HUDEP-2 (cell line): ENCODE results near the gene DES.

Experiments
- DNase-seq, 76 experiments: peaks; one replicate each; lab custom pipeline; 2025; ENCODE audit not compliant: unreplicated experiment in 76 of 76; lab: John Stamatoyannopoulos, UW

The DES gene

DNA sequence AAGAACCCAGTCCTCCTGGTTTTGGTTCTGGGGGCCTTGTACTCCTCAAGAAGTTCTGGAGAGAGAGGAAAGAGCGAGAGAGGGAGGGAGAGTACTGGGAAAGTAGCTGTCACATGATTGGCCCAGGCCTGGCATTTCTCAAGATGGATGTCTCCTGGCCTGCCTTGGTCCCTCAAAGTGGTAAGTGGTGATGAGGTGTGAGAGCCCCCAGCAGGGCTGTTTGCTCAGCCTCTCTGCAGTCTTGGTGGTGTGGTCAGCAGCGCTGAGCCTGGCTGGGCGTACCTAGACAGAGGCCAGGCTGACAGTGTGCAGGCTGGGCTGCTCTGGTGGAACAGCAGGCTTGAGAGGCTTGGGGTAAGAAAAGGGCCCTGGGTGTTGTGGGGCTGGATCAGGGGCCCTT lies 19.0 kb downstream of the DES start:
- DNase-seq, result no peak

- no peak for DNase-seq
Observed at GRCh38 chr2:219437690-219438206, 19.6 kb downstream of the DES start.

- DNase-seq, result no peak
Observed at GRCh38 chr2:219438453-219438852, 20.3 kb downstream of the DES start.

DNA sequence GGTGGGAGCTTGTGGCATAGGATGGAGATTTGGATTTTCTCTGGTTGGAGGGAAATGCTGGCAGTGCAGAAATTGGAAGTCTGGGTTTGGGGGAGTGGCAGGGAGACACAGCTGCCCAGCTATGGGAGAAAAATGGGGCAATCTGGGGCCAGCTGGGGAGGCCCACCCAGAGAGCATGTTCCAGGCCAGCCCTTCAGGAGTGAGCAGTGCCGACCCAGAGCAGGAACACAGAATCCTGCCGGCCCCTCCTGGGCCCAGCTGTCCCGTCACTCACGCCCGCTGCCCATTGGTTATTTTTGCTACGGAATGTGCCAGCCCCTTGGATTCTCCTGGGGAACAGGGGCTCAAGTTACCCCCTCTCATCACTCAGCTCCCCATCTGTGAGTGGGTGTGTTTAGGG lies 21.3 kb downstream of the DES start:
- DNase-seq, result no peak

DNA sequence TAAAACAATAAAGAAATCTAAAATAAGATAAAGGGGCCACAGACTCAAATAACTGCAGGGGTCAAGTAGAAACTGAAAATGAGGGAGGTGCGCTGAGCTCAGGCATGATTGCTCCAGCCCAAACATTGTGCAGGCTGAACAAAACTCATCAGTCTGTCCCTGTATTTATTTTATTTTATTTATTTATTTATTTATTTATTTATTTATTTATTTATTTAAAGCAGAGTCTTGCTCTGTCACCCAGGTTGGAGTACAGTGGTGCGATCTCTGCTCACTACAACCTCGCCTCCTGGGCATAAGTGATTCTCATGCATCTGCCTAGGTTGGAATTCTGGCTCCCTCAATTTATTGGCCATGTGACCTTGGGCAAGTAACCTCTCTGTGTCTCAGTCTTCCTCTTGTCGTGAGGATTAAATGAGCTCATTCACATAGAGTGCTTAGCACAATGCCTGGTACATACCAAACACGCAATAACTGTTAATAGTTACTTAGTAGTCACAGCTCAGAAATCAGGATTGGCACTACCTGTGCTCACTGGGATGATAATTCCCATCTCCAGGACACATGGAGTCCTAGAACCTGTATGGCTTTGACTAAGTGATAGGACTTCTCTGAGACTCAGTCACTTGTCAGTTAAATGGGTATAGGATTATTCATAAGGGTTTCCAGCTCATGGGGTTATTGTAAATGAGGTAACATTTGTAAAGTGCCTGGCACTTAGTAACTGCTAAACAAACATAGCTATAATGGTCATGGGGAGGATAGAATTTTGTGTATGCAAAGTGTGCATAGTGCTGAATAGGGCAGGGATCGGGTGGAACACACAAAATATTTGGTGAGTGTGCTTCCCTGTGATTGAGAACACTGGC lies 22.4 kb downstream of the DES start:
- DNase-seq, result no peak

- DNase-seq, result no peak
Observed at GRCh38 chr2:219441451-219442255, 23.5 kb downstream of the DES start.

- DNase-seq, result no peak
Observed at GRCh38 chr2:219442256-219443015, 24.3 kb downstream of the DES start.

- no peak for DNase-seq
Observed at GRCh38 chr2:219443016-219443696, 25.0 kb downstream of the DES start.

- no peak for DNase-seq
Observed at GRCh38 chr2:219443697-219444023, 25.5 kb downstream of the DES start.

DNA sequence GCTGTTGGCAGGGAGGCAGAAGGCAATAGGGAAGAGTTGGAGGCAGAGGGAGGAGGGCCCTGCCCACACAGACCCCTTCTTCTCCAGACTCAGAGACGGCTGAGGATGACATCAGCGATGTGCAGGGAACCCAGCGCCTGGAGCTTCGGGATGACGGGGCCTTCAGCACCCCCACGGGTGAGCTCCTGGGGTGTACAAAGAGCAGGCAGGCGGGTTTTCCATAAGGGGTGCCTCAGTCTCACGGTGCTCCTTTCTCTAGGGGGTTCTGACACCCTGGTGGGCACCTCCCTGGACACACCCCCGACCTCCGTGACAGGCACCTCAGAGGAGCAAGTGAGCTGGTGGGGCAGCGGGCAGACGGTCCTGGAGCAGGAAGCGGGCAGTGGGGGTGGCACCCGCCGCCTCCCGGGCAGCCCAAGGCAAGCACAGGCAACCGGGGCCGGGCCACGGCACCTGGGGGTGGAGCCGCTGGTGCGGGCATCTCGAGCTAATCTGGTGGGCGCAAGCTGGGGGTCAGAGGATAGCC lies 26.5 kb downstream of the DES start:
- DNase-seq, result no peak

GRCh38 chr2:219445220-219445640 lies 27.1 kb downstream of the DES start:
- no peak for DNase-seq

GRCh38 chr2:219446101-219446504 lies 27.9 kb downstream of the DES start:
- DNase-seq, result no peak

- DNase-seq, result no peak
Observed at GRCh38 chr2:219446689-219447088, 28.5 kb downstream of the DES start.

GRCh38 chr2:219447242-219448098 lies 29.3 kb downstream of the DES start:
- DNase-seq, result no peak

DNA sequence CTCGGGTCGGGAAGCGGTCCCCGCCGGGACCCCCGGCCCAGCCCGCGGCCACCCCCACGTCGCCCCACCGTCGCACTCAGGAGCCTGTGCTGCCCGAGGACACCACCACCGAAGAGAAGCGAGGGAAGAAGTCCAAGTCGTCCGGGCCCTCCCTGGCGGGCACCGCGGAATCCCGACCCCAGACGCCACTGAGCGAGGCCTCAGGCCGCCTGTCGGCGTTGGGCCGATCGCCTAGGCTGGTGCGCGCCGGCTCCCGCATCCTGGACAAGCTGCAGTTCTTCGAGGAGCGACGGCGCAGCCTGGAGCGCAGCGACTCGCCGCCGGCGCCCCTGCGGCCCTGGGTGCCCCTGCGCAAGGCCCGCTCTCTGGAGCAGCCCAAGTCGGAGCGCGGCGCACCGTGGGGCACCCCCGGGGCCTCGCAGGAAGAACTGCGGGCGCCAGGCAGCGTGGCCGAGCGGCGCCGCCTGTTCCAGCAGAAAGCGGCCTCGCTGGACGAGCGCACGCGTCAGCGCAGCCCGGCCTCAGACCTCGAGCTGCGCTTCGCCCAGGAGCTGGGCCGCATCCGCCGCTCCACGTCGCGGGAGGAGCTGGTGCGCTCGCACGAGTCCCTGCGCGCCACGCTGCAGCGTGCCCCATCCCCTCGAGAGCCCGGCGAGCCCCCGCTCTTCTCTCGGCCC lies 30.1 kb downstream of the DES start:
- no peak for DNase-seq

GRCh38 chr2:219448776-219449341 lies 30.7 kb downstream of the DES start:
- DNase-seq, result no peak

GRCh38 chr2:219449609-219450008 lies 31.4 kb downstream of the DES start:
- no peak for DNase-seq

DNA sequence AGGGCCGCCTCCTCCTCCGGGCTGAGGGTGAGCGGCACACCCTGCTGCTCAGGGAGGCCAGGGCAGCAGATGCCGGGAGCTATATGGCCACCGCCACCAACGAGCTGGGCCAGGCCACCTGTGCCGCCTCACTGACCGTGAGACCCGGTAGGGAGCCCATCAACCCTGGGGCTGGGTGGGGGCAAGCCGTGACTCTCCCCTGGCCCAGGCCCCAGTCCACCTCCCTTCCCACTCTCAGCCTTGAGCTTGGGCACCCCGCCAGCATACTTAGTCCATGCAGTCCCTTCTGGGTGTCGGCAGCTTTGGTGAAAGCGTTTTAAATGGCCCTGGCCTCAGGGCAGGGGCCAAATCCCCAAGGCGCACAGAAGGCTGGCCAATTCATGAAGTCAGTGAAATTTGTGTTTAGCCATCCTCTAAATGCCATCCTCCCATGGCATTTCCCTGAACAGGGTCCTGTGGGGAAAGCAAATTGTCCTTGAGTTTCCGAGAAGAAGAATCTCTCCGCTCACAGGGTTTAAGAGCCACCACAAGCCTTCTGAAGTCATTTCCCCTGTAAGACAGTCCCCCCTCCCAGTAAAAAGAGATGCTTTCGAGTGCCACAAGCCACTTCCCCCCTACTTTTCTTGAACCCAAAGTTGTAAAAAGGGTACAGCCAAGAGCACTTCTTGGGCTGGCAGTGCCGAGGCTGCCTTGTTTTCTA lies 33.6 kb downstream of the DES start:
- no peak for DNase-seq
